Trophoblast cell (in vitro differentiated cells and primary cell): Measurements from ENCODE around the gene TCF7L1.
A peak's percentile ranks its signal among the peaks of the same experiment; 100 is the strongest.

ENCODE experiments used
- DNase-seq, 2 donors: peaks; one replicate each; pipeline ENCODE4 v3.0.0-alpha.2; 2016
- H2AFZ ChIP-seq: 2 replicates; pipeline ENCODE4 v1.6.1; 2013; ENCODE audit warnings: low read length, moderate library complexity, mild to moderate bottlenecking; ENCODE audit not compliant: insufficient read depth, poor library complexity
- H2AK5ac ChIP-seq: 2 replicates; pipeline ENCODE4 v1.6.1; 2013; ENCODE audit warnings: mild to moderate bottlenecking, low read length
- H2BK120ac ChIP-seq: 2 replicates; pipeline ENCODE4 v1.6.1; 2013; ENCODE audit warnings: low read length, mild to moderate bottlenecking, moderate library complexity; ENCODE audit not compliant: insufficient read depth, poor library complexity
- H2BK12ac ChIP-seq: 2 replicates; pipeline ENCODE4 v1.6.1; 2013; ENCODE audit warnings: mild to moderate bottlenecking, low read length, moderate library complexity
- H2BK5ac ChIP-seq: 2 replicates; pipeline ENCODE4 v1.6.1; 2013; ENCODE audit warnings: low read length, low read depth, moderate library complexity, mild to moderate bottlenecking; ENCODE audit not compliant: poor library complexity
- H3K14ac ChIP-seq: 2 replicates; pipeline ENCODE4 v1.6.1; 2013; ENCODE audit warnings: mild to moderate bottlenecking, low read length
- H3K18ac ChIP-seq: 2 replicates; pipeline ENCODE4 v1.6.1; 2013; ENCODE audit warnings: mild to moderate bottlenecking, low read length
- H3K23ac ChIP-seq: 2 replicates; pipeline ENCODE4 v1.6.1; 2013; ENCODE audit warnings: low read length
- H3K27ac ChIP-seq: 2 replicates; pipeline ENCODE4 v1.5.1; 2013; ENCODE audit warnings: low read depth, mild to moderate bottlenecking, inconsistent platforms, low read length, moderate library complexity
- H3K27me3 ChIP-seq: 2 replicates; pipeline ENCODE4 v1.6.1; 2013; ENCODE audit warnings: inconsistent platforms, mild to moderate bottlenecking, low read length, moderate library complexity; ENCODE audit not compliant: insufficient read depth
- H3K36me3 ChIP-seq, 2 experiments: 1 replicate in 1 of 2; 2 replicates in 1 of 2; pipeline ENCODE4 v1.6.1; 2013; ENCODE audit warnings: low read length in 2 of 2, mild to moderate bottlenecking in 2 of 2, moderate library complexity in 1 of 2; ENCODE audit not compliant: insufficient read depth in 2 of 2, control insufficient read depth in 1 of 2
- H3K4ac ChIP-seq: 2 replicates; pipeline ENCODE4 v1.6.1; 2013; ENCODE audit warnings: low read depth, mild to moderate bottlenecking, low read length, moderate library complexity
- H3K4me1 ChIP-seq, 2 experiments: 1 replicate in 1 of 2; 2 replicates in 1 of 2; pipeline ENCODE4 v1.6.1; 2013; ENCODE audit warnings: low read length in 2 of 2, mild to moderate bottlenecking in 2 of 2, moderate library complexity in 1 of 2; ENCODE audit not compliant: insufficient read depth in 2 of 2, control insufficient read depth in 1 of 2
- H3K4me2 ChIP-seq: 2 replicates; pipeline ENCODE4 v1.6.1; 2013; ENCODE audit warnings: inconsistent platforms, mild to moderate bottlenecking, low read length, moderate library complexity
- H3K4me3 ChIP-seq: 2 replicates; pipeline ENCODE4 v1.5.1; 2013; ENCODE audit warnings: mild to moderate bottlenecking, low read depth, low read length, inconsistent platforms
- H3K79me1 ChIP-seq: one replicate; pipeline ENCODE4 v1.6.1; 2013; ENCODE audit warnings: low read length
- H3K79me2 ChIP-seq: 2 replicates; pipeline ENCODE4 v1.6.1; 2013; ENCODE audit warnings: low read length, mild to moderate bottlenecking; ENCODE audit not compliant: control insufficient read depth, insufficient read depth, poor library complexity
- H3K9ac ChIP-seq: 2 replicates; pipeline ENCODE4 v1.6.1; 2013; ENCODE audit warnings: mild to moderate bottlenecking, low read length
- H3K9me3 ChIP-seq: 2 replicates; pipeline ENCODE4 v1.6.1; 2013; ENCODE audit warnings: low read depth, mild to moderate bottlenecking, control low read depth, inconsistent platforms, low read length; ENCODE audit not compliant: insufficient read depth
- H4K12ac ChIP-seq: 2 replicates; pipeline ENCODE4 v1.6.1; 2013; ENCODE audit warnings: low read depth, mild to moderate bottlenecking, low read length, moderate library complexity
- H4K8ac ChIP-seq: 2 replicates; pipeline ENCODE4 v1.6.1; 2013; ENCODE audit warnings: low read depth, mild to moderate bottlenecking, low read length, moderate library complexity
- H4K91ac ChIP-seq: one replicate; pipeline ENCODE4 v1.6.1; 2013; ENCODE audit warnings: low read depth, mild to moderate bottlenecking, low read length, moderate library complexity
- WGBS: extraction: QIAGEN DNeasy Blood & Tissue Kit; methylation state at CpG from one replicate; pipeline ENCODE4 v1.1.7; 2013; ENCODE audit warnings: missing lambda C conversion rate; ENCODE audit not compliant: insufficient read length, insufficient coverage; ENCODE audit errors: extremely low coverage; 5-methylcytosine and 5-hydroxymethylcytosine counted together

Gene TCF7L1

GRCh38 chr2:85213404-85213803 is 80.2 kb downstream of the TCF7L1 start:
- Histone ChIP-seq H3K9me3 (peaks cover 2% of the 10 kb centered on the region), H2BK120ac (no peak overlapping the region), H2BK5ac (no peak overlapping the region), H3K14ac (no peak overlapping the region), H3K4ac (no peak overlapping the region), H4K91ac (no peak overlapping the region), H3K27ac (no peak overlapping the region), H3K79me1 (no peaks in the 10 kb centered on the region), H3K79me2 (no peaks in the 10 kb centered on the region), H4K12ac (no peak overlapping the region), H2BK12ac (no peak overlapping the region), H3K9ac (no peak overlapping the region), H3K4me1 (peaks cover 4 to 14% of the 10 kb centered on the region in 2 experiments), H4K8ac (no peak overlapping the region), H3K4me2 (no peak overlapping the region), H3K4me3 (no peak overlapping the region), H2AFZ (no peak overlapping the region), H3K23ac (no peak overlapping the region), H3K36me3 (no peaks in the 10 kb centered on the region), H3K27me3 (no peaks in the 10 kb centered on the region), H3K18ac (no peak overlapping the region), H2AK5ac (no peak overlapping the region)
- WGBS, result no CpG with 5 or more reads among the region's 2 CpGs
- no peak for DNase-seq

- Histone ChIP-seq H3K4ac (no peak overlapping the region), H3K18ac (no peak overlapping the region), H2BK12ac (no peak overlapping the region), H3K9ac (no peak overlapping the region), H3K4me3 (no peak overlapping the region), H4K91ac (no peak overlapping the region), H3K27ac (no peak overlapping the region), H3K4me2 (no peak overlapping the region), H3K23ac (no peak overlapping the region), H3K79me2 (no peaks in the 10 kb centered on the region), H2AFZ (no peak overlapping the region), H2AK5ac (no peak overlapping the region), H3K36me3 (no peaks in the 10 kb centered on the region), H3K27me3 (no peaks in the 10 kb centered on the region), H3K9me3 (peaks cover 2% of the 10 kb centered on the region), H2BK120ac (no peak overlapping the region), H3K14ac (no peak overlapping the region), H3K4me1 (peaks cover 4 to 14% of the 10 kb centered on the region in 2 experiments), H2BK5ac (no peak overlapping the region), H4K12ac (no peak overlapping the region), H4K8ac (no peak overlapping the region), H3K79me1 (no peaks in the 10 kb centered on the region)
- no CpG with 5 or more reads among the region's 15 CpGs for WGBS
- DNase-seq, result no peak
Measured at GRCh38 chr2:85213901-85214512, 80.8 kb downstream of the TCF7L1 start.

DNA sequence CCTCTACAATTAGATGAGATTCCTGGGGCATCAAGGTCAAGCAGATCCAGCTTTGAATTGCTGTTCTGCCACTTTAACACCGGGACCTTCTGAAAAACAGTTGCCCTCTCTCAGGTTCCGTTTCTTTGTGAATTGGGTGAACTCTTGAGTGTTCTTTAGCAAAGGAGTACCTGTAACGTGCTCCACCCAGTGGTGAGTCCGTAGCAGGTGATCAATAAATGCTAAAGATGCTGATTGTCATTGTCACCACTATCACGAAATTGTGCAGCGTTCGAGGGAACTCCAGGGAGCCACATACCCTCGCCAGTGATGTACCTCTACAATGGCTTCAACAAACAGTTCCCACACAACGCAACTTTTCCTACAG is 81.9 kb downstream of the TCF7L1 start:
- H3K18ac ChIP-seq, result no peak overlapping the region
- H3K79me2 ChIP-seq, result no peaks in the 10 kb centered on the region
- H2BK5ac ChIP-seq, result no peak overlapping the region
- H4K91ac ChIP-seq, result no peak overlapping the region
- no peak overlapping the region for H4K12ac ChIP-seq
- H3K36me3 ChIP-seq, result no peaks in the 10 kb centered on the region
- no peaks in the 10 kb centered on the region for H3K79me1 ChIP-seq
- no peak overlapping the region for H3K14ac ChIP-seq
- no peak overlapping the region for H2BK12ac ChIP-seq
- no peak overlapping the region for H3K23ac ChIP-seq
- H3K4me1 ChIP-seq, result peaks cover 4 to 14% of the 10 kb centered on the region in 2 experiments
- no peak overlapping the region for H3K4me2 ChIP-seq
- H3K9me3 ChIP-seq, result peaks cover 2% of the 10 kb centered on the region
- no CpG with 5 or more reads among the region's 9 CpGs for WGBS
- no peak for DNase-seq
- H2BK120ac ChIP-seq, result no peak overlapping the region
- no peak overlapping the region for H2AK5ac ChIP-seq
- H3K9ac ChIP-seq, result no peak overlapping the region
- H3K4me3 ChIP-seq, result peak overlapping the region; percentile 18
- no peak overlapping the region for H3K27ac ChIP-seq
- H2AFZ ChIP-seq, result no peak overlapping the region
- no peak overlapping the region for H3K4ac ChIP-seq
- no peaks in the 10 kb centered on the region for H3K27me3 ChIP-seq
- no peak overlapping the region for H4K8ac ChIP-seq

- H2BK5ac ChIP-seq, result no peak overlapping the region
- H3K14ac ChIP-seq, result no peak overlapping the region
- peak overlapping the region; percentile 22 for H3K4me2 ChIP-seq
- no peak overlapping the region for H3K23ac ChIP-seq
- H4K91ac ChIP-seq, result no peak overlapping the region
- H3K79me2 ChIP-seq, result no peaks in the 10 kb centered on the region
- H2BK12ac ChIP-seq, result no peak overlapping the region
- no peak overlapping the region for H3K27ac ChIP-seq
- peak overlapping the region; percentile 18 for H3K4me3 ChIP-seq
- no peak overlapping the region for H2BK120ac ChIP-seq
- no peak overlapping the region for H3K18ac ChIP-seq
- no peak overlapping the region for H4K8ac ChIP-seq
- H2AK5ac ChIP-seq, result no peak overlapping the region
- peaks cover 2% of the 10 kb centered on the region for H3K9me3 ChIP-seq
- no peaks in the 10 kb centered on the region for H3K36me3 ChIP-seq
- H3K79me1 ChIP-seq, result no peaks in the 10 kb centered on the region
- H3K4me1 ChIP-seq, result peaks cover 4 to 14% of the 10 kb centered on the region in 2 experiments
- no CpG with 5 or more reads among the region's 18 CpGs for WGBS
- no peaks in the 10 kb centered on the region for H3K27me3 ChIP-seq
- DNase-seq, result no peak
- no peak overlapping the region for H3K4ac ChIP-seq
- H3K9ac ChIP-seq, result peak overlapping the region; percentile 4
- H4K12ac ChIP-seq, result no peak overlapping the region
- no peak overlapping the region for H2AFZ ChIP-seq
Measured at GRCh38 chr2:85215448-85216401, 82.5 kb downstream of the TCF7L1 start.
